CD4-positive, alpha-beta T cell treated with Interleukin-12 subunit alpha and Interleukin-12 subunit beta, for 1 hour (primary cell): Measurements from ENCODE around the gene WDR93.

ENCODE experiments used
- DNase-seq: peaks from one replicate; pipeline ENCODE4 v3.0.0-alpha.2; 2020

Gene WDR93

DNA sequence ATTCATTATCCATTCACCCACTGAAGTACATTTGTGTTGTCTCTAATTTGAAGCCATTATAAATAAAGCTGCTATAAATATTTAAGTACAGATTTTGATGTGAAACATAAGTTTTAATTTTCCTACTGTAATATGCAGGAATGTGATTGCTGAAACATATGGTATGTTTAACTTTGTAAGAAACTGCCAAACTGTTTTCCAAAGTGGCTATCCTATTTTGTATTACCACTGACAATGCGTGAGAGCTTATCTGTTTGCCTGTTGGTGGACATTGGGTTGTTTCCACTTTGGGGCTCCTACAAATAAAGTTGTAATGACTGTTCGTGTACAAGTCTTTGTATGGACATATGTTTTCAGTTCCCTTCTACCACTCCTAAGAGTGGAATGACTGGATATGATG lies 2.5 kb downstream of the WDR93 start:
- no peak for DNase-seq

DNA sequence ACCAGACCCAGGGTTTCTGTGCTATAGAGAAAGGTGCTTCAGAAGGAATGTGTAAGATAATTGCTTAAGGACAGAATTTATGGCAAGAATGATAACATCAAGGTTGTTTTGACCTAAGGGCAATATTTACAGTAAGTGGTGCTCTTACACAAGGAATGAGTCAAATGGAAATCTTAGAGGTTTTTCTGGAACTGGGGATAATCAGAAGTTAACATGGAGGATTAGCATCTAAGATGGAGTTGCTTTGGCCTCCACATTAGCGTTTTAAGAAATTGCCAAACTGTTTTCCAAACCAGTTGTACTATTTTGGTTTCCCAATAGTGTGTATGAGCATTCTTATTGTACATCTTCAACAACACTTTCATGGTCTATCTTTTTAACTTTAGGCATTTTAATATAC lies 3.1 kb downstream of the WDR93 start:
- DNase-seq = no peak

DNA sequence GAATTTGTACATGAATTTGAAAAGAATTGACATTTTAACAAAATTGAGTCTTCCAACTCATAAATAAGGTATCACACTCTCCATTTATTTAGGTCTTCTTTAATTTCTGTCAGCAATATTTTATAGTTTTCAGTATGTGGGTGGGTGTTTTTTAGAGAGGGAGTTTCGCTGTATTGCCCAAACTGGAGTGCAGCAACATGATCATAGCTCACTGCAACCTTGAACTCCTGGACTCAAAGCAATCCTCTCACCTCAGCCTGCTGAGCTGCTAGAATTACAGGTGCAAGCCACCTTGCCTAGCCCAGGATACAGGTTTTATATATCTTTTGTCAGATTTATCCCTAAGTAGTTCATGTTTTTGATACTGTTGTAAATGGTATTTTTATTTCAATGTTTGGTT lies 4.6 kb downstream of the WDR93 start:
- DNase-seq = no peak

DNA sequence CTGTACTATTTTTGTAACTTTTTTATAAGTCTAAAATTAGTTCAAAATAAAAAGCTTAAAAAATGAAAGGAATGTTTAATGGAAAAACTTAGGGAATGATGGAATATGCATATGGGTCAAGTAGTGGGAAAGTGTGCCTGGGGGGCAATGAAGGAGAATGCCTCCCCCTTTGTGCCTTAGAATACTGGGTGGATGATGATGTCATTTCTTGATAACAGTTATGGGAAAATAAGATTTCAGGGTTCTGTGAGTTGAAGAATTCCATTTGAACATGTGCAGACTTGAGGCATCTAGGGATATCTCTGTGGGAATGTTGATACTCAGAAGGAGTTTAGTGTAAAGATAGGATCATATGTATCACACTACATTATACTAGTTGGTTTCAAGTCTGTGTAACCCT lies 13.8 kb downstream of the WDR93 start:
- no peak for DNase-seq

DNA sequence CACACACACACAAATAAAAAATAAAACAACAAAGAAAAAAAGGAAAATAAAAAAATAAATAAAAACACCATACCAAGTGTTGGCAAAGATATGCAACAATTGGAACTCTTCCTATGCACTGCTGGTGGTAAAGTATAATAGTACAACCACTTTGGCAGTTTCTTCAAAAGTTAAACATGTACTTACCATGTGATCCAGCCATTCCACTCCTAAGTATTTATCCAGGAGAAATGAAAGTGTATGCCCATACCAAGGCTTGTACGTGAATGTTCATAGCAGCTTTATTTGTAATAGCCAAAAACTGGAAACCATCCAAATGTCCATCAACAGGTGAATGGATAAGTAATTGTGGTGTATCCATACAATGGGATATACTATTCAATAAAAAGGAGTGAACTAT lies 17.0 kb downstream of the WDR93 start:
- no peak for DNase-seq

DNA sequence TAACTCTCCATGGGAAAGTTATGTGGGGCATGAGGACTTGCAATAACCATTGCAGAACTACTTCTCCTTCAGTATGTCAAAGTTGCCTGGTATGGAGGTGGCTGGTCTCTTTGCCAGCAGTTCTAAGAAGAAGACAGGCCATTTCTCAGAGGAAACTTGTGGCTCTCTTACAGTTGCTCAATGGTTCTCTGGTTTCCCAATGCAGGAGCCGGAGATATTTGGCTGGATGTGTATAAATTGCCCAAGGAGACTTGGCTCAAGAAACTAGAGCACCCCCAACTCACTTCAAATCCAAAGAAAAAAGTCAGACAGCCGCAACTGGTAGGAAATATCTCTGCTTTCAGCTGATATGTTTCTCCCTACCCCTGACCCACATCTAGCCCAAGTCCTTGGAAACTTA lies 24.2 kb downstream of the WDR93 start:
- DNase-seq = no peak

DNA sequence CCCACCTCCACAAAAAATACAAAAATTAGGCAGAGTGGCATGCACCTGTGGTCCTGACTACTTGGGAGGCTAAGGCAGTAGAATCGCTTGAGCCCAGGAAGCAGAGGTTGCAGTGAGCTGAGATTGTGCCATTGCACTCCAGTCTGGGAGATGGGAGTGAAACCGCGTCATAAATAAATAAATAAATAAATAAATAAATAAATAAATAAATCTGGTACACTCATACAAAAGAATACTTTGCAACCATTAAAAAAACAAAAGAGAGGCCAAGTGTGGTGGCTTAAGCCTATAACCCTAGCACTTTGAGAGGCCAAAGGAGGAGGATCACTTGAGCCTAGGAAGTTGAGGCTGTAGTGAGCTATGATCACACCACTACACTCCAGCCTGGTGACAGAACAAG lies 32.4 kb downstream of the WDR93 start:
- DNase-seq = no peak

DNA sequence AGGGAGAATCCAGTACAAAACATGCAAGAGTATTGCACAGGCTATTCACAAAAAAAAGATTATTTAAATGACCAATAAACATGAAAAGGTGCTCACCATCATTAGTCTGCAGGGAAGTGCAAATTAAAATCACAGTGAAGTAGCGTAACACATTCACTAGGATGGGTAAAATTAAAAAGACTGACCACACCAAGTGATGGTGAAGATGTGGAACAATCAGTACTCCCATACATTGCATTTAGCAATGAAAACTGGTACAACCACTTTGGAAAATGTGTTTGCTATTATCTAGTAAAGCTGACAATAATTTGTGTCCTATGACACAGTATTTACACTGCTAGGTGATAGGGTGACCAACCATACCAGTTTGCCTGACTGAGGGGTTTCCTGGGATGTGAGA lies 34.0 kb downstream of the WDR93 start:
- DNase-seq = no peak

DNA sequence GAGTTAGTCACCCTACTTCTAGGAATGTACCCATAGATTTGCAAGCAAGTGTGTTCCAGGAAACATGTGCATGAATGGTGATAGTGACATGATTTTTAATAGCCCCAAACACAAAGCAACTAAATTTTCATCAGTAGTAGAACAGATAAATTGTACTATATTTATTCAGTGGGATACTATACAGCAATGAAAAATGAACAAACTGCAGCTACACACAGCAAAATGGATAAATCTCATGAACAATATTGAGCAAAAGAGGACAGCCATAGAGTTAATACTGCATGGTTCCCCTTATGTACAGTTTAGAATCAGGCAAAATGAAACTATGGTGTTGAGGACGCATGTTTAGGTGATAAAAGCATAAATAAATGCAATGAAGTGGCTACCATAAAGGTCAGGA lies 34.5 kb downstream of the WDR93 start:
- no peak for DNase-seq

DNA sequence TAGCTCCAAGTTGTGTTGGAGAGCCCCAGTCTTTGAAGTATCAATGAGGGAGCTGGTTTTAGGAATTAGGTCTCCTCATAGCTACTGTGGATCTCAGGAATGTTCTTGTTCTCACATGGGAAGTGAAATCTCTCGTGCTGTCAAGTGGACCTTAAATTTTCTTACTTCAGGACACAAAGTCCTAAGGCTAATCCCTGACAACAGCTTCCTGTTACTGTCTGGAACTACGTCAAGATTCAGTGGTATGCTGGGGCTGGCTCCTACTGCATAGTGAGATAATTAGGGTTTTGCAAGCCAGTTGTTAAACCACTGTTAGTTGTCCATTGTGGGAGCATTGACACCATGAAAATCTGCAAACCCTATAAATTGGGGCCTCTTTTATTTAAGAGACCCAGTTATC lies 37.6 kb downstream of the WDR93 start:
- DNase-seq = no peak

DNA sequence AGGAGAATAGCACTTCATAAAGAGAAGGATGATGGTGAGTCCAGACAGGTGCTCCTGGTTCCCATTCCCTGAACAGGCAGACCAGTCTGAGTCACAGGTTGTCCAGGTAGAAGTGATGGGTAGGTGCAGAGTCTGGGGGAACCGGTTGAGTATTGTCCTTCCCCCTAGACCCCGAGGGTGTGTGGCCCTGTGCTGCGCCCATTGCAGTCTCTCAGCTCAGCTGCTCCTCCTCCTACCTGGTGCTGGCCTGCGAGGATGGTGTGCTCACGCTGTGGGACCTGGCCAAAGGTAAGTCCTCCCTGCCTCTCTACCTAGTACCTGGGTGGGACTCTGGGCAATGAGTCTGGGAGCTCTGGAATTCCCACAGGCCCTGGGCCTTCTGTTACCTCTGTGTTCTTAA lies 40.7 kb downstream of the WDR93 start:
- DNase-seq = no peak

DNA sequence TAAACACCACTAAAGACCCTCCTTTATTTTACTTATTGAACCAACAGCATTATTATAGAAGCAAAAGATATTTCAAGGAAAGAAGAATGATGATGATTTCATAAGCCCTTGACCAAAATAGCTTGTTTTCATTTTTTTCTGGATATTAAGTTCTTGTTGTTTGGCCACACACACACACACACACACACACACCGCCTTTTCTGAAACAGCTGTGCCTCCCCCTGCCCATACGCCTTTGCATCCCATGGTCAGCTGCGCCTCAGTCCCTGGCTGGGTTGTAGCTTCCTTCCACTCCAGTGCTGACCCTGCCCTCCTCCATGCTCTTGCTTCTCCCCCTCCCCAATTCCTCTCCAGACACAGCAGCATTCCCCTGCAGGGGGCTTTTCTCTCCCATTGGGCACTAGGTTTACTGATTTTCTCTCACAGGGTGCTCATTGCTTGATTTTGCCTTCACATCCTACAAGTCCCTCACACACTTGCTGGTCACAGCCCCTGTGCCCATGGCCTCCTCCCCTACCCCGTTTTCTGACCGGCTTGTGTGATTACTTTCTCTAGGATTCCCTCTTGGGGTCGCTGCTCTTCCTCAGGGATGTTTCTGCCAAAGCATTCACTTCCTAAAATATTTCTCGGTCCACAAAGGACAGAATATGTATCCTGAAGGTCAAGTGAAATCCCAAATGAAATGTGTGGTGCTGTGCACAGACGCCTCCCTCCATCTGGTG lies 42.0 kb downstream of the WDR93 start:
- no peak for DNase-seq

DNA sequence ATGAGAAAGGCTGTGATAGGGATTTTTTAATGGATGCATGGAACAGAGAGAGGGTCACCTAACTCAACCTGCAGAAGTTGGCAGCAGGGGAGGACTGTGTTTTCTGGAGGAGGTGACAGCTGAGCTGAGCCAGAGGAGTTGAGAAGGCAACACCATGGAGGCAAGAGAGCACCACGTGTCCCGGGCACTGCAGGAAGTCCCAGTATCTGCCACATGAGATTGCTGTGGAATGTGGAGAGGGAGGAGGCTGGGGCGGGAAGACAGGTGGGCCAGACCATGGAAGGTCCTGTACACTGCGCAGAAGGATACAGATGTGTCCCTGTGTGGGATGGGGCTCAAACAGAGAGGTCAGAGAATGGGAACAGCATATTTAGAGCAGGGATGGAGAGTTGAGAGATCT lies 45.2 kb downstream of the WDR93 start:
- no peak for DNase-seq

DNA sequence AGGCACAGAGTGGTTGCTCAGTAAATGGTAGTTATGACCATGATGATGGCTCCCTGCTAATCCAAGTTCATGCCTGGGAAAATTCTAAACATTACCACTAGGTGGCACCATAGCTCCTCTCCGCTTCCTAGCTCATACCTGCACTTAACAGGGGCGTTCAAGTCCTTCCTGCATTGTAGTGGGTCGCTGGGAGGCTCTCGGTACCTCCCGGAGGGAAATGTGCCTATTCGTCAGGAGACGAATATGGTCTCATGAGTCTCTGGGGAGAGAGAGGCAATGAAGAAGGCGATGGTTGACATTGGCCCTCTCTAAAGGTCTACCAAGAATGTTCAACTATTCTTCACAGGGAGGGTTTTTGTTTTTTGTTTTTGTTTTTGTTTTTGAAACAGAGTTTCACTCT lies 49.5 kb downstream of the WDR93 start:
- DNase-seq = peak; percentile 76

DNA sequence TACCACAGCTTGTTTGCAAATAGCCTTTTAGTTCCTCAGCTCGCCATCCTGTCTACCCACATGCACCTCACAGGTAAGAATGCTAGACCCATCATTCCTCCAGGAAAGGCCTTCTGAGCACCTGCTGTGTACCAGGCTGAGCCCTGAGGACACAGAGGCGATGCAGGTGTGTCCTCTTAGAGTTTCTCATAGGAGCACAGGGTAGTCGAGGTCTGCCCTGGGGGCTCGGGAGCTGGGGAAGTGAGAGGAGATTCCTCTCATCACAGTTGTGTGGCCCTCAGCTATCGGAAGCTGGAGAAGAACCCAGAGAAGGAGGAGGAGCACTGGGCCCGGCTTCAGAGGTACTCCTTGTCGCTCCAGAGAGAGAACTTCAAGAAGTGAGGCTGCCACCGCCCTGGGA lies 52.4 kb downstream of the WDR93 start:
- DNase-seq = no peak

DNA sequence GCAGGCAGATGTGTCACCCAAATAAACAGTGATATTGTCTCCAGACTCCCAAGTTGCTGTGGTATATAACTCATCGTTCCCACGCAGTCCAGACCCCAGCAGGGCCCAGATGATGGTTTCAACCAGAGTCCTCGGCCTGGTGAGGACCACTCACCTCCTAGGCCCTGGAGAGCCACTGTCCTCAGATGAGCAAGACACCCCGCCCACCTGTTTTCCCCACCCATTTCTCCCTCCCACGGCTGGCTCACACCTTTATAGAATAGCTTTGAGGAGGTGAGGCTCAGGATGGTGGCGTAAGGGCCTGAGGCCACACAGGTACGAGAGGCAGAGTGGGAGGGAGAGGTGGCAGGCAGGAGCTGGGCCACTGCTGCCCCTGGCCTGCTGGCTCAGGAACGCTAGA lies 53.0 kb downstream of the WDR93 start:
- DNase-seq = no peak

DNA sequence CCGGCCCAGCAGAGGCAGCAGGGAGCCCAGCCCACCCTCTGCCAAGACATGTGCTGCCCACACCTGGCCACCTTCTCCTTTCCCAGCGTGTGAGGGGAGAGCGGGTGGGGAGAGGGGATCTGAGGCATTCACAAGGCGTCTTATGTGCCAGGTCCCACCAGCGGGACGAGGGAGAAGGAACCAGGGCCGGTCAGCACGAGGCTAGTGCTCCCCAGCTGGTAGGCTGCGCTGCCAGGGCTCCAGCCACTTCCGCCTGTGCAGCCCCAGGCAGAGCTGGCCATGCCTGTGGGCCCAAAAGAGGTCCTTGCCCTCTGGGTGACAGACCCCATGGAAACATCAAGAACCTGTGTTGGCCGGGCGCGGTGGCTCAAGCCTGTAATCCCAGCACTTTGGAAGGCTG lies 54.5 kb downstream of the WDR93 start:
- no peak for DNase-seq

DNA sequence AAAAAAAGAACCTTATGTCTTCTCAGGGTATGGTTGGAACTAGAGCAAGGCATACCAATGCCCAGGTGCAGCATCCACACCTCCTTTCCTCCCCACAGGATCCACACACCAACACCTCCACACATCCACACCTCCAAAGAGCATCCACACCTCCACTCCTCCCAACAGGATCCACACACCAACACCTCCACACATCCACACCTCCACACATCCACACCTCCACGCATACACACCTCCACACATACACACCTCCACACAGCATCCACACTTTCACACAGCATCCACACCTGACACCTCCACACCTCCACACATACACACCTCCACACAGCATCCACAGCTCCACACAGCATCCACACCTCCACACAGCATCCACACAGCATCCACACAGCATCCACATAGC lies 55.2 kb downstream of the WDR93 start:
- no peak for DNase-seq

DNA sequence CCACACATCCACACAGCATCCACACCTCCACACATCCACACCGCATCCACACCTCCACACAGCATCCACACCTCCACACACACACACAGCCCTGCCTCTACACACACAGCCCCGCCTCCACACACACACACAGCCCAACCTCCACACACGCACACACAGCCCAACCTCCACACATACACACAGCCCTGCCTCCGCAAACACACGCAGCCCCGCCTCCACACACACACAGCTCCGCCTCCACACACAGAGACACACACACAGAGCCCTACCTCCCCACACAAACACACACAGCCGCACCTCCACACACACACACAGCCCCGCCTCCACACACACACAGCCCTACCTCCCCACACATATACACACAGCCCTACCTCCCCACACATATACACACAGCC lies 55.8 kb downstream of the WDR93 start:
- no peak for DNase-seq

DNA sequence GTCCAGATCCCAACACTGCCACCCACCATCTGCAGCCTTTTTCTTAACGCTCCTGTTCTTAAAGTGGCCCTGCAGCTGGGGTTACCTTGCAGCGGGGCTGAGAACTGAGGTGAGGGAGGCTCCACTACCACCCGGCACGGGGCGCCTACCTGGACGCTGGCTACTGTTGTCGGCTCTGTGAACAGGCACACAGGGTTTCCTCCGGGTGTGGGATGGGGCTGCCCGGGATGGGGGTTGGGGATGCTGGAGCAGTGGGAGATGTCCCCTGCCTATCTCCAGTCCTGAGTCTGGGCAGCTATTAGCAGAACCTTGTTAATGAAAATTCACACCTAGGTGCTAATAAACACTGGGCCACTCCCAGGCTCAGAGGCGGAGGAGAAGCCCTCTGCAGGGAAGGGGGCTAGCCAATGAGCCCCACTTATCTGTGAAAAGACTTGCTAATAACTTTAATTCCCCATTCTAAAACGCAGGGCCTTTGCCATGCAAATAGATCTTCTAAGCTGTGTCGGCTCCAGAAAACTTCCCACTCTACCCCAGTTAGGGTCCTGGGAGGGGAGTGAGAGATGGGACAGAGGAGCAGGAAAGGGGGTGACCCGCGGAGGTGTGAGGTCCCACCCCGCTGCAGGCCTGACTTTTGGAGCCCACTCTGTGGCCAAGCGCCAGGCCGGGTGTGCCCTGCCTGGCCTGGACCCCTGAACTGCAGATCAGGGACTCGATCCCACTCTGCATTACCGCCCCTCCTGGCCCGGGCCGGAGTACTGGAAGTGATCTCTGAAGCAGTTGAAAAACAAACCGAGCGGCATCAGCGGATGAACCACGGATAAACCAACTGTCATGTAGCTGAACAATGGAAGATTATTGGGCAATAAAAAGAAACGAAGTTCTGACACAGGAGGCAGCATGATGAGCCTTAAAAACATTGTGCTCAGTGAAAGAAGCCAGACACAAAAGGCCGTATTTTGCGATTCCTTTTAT lies 57.4 kb downstream of the WDR93 start:
- no peak for DNase-seq

DNA sequence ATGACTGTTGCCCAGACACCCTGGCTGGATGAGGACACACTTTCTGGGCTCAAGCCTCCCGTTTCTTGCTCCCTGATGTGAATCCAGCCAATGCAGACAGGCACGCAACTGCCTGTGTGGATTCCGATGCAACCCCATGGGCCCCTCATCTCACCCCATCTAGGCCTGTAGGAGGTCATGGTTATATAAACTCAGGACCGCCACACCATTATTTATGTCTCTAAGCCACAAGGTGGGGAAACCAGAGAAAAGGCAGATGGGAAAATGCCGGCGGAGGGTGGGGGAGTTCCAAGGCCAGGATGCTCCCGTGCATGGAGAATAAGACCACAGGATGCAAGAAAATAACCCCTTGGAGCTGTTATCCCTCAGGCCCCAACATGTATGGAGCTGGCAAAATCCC lies 58.4 kb downstream of the WDR93 start:
- no peak for DNase-seq

DNA sequence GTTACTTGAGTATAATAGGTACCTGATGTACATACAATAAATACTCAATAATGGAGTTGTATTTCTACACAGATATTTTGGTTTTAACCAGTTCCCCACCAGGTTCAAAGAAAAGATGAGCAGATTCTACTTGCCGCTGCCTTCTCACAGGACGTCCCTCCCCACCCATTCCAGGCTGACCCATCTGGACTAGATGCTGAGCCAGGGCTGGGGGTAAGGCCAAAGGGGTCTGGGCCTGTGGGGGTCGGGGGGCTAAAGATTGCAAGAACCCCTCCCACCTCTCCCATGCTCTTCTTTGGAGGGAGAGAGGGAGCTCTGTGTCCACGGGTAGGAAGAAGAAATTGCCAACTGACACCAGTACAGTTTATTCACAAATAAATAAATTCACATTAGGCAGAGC lies 58.9 kb downstream of the WDR93 start:
- no peak for DNase-seq

DNA sequence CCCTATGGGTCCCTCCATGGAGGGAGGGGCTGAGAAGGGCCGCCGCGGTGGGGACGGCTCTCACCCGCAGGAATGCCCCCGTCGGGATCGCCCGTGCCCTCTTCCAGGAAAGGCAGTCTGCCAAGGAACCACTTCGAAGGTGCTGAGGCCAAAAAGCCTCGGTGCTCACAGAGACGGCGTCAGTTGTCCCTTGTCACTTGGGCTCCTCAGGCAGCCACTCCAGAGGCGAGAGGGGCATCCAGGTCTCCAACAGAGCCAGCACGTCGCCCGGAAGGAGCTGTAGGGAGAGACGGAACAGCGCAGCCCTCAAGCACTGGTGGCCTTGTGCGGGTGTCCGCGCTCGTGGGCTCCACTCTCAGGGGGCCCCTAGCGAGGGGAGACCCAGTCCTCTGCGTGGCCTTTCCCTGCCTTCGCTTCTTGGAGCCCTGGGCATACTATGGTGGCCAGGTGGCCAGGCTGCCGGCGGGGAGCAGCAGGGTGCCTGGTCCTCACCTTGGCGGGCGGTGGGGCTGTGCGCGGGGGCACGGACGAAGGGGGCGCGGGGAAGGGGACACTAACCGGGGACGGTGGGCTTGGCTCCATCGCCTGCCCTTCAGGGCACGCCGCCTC lies 59.4 kb downstream of the WDR93 start:
- DNase-seq = no peak
